ENCODE results near the gene CCN6.

CCN6 gene

DNA sequence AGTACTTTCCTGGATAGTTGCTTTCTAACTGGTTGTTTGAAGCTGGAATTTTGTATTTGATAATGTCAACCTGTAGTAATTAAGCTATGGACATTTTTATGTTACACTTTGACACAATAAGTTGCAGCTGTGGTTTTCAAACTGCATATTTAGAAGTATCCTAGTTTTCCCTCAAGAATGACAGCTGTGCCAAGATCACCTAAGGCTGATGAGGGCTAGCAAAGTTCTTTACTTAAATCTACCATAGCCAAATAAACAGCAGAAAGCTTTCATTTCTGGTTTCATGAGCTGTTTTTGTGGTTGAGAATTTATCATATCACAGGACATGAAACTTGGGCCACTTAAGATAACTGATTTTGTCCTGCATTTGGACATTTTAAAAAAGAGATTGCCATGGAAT is 64.1 kb downstream of the CCN6 start:
- DNase-seq = no peak
